GM12892 (cell line): ENCODE measurements around the gene MYD88.

Experiments
- POLR2AphosphoS5 ChIP-seq: IDR thresholded peaks from 2 replicates; pipeline ENCODE4 v1.6.1; 2011; ENCODE audit warnings: low read depth, low read length, control low read depth
- TAF1 ChIP-seq: IDR thresholded peaks from 2 replicates; pipeline ENCODE4 v1.6.1; 2011; ENCODE audit warnings: low read depth, mild to moderate bottlenecking, control low read depth, low read length, borderline replicate concordance

- TF ChIP-seq POLR2AphosphoS5 = no peak
- TF ChIP-seq TAF1 = no peak
Measured at GRCh38 chr3:38186781-38187180, 48.3 kb downstream of the MYD88 start.
